Caco-2 (cell line): Measurements from ENCODE around the gene BAK1. TPM values are rescaled to one million over a fixed set of nuclear protein-coding genes. Genes with fewer than 3 reads are reported as not detected.
"Not testable (repeated sequence)": the region's sequence is repeated elsewhere in the genome, so short reads cannot be mapped to it uniquely, and the experiment has no call there.

Source experiments
- BruUV-seq: library from RNA; stranded (reverse); fragments of 400-500 nt; replicated peaks from 2 replicates; lab custom pipeline; 2021; lab: Mats Ljungman, UMichigan
- CTCF ChIA-PET: fragments of 300-600 bp; sonication (Branson Sonifier 250); formaldehyde crosslinking; loops from one replicate; lab custom pipeline; 2022; ENCODE audit warnings: antibody characterized with exemption; lab: Charles Lee
- POLR2A ChIA-PET: fragments of 300-600 bp; sonication (Branson Sonifier 250); formaldehyde crosslinking; loops from one replicate; lab custom pipeline; 2022; ENCODE audit warnings: antibody characterized with exemption; lab: Charles Lee
- DNase-seq, 2 experiments: peaks; one replicate each; pipeline versions ENCODE4 v3.0.0 to v3.0.0-alpha.2; 2020 to 2022
- H3K27me3 ChIP-seq: replicated peaks from 2 replicates; pipeline ENCODE4 v1.6.0; 2011; ENCODE audit warnings: low read length; ENCODE audit not compliant: control insufficient read depth, insufficient read depth
- H3K36me3 ChIP-seq: 2 replicates; pipeline ENCODE4 v1.5.1; 2011; ENCODE audit warnings: low read length; ENCODE audit not compliant: control insufficient read depth, insufficient read depth
- H3K4me1 ChIP-seq: fragments of 250-450 bp; sonication (Bioruptor Pico); 2 replicates; pipeline ENCODE4 v1.5.1; 2020; ENCODE audit warnings: mild to moderate bottlenecking
- H3K4me3 ChIP-seq: 2 replicates; pipeline ENCODE4 v1.5.1; 2011; ENCODE audit warnings: low read depth, mild to moderate bottlenecking, control low read depth, low read length
- H3K9me3 ChIP-seq: fragments of 250-450 bp; sonication (Bioruptor Pico); 2 replicates; pipeline ENCODE4 v1.5.1; 2020; ENCODE audit warnings: mild to moderate bottlenecking, moderate library complexity
- H3K27ac Mint-ChIP-seq: one replicate; pipeline ENCODE4 v1.8.0; 2022; ENCODE audit warnings: mixed read lengths; ENCODE audit not compliant: unreplicated experiment
- H3K27me3 Mint-ChIP-seq: one replicate; pipeline ENCODE4 v1.8.0; 2022; ENCODE audit warnings: mixed read lengths; ENCODE audit not compliant: insufficient read depth, unreplicated experiment
- H3K36me3 Mint-ChIP-seq: one replicate; pipeline ENCODE4 v1.8.0; 2022; ENCODE audit warnings: mild to moderate bottlenecking, mixed read lengths; ENCODE audit not compliant: insufficient read depth, unreplicated experiment
- H3K4me1 Mint-ChIP-seq: one replicate; pipeline ENCODE4 v1.8.0; 2022; ENCODE audit warnings: low read depth, mixed read lengths; ENCODE audit not compliant: unreplicated experiment
- H3K4me3 Mint-ChIP-seq: one replicate; pipeline ENCODE4 v1.8.0; 2022; ENCODE audit warnings: mild to moderate bottlenecking, moderate library complexity, mixed read lengths; ENCODE audit not compliant: unreplicated experiment
- H3K9me3 Mint-ChIP-seq: one replicate; pipeline ENCODE4 v1.8.0; 2022; ENCODE audit warnings: mixed read lengths; ENCODE audit not compliant: unreplicated experiment
- CTCF ChIP-seq, 2 experiments: fragments of 200-600 bp in 1 of 2; IDR thresholded peaks; 1 replicate in 1 of 2; 2 replicates in 1 of 2; pipeline versions ENCODE4 v1.5.1 to v1.8.0; 2011 to 2022; ENCODE audit warnings: antibody characterized with exemption in 1 of 2, control low read depth in 1 of 2, inconsistent platforms in 1 of 2, low read depth in 1 of 2, low read length in 1 of 2, mild to moderate bottlenecking in 1 of 2, moderate library complexity in 1 of 2; ENCODE audit not compliant: insufficient read depth in 1 of 2, severe bottlenecking in 1 of 2, unreplicated experiment in 1 of 2
- intact Hi-C: fragments of 100-400 bp; cut with micrococcal nuclease; formaldehyde crosslinking; loops from one replicate; pipeline ENCODE4 v1.10.0; 2022; ENCODE audit not compliant: unreplicated experiment
- total RNA-seq: library from RNA; stranded (reverse); gene quantifications from 2 replicates; pipeline ENCODE4 v1.2.3, GENCODE V29; 2022

Gene BAK1
- total RNA-seq, 1 experiment from 2014 or later = 29.4 TPM

DNA sequence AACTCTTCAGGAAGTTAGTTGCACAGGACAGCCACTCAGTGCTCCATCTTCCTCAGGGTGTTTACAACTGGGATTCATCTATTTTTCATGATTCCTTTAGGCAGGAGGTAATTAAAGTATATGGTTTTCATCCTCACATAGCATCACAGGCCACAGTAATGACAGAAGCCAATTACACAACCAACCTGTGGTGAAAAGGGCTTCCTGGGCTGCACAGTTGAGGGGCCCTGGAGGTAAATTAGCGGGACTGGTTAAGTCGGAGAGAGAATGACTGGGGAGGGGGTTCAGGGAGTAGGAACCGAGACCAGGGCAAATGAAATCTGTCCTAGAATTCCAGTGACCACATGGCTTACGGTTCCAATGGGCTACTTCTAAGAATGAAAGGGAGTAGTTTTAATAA lies 37.0 kb downstream of the BAK1 start:
- no peak overlapping the region for H3K4me3 Mint-ChIP-seq
- peak overlapping the region; percentile 31 for H3K27ac Mint-ChIP-seq
- peaks cover 22% of the 10 kb centered on the region for H3K4me1 ChIP-seq
- intact Hi-C loops = no loop called here
- no TSS peak for BruUV-seq
- TF ChIP-seq CTCF (IDR thresholded peaks at IDR 0.05; ENCODE audit: insufficient read depth in 1 of 2, low read depth in 1 of 2, low read length in 1 of 2, severe bottlenecking in 1 of 2, unreplicated experiment in 1 of 2) = no peak
- H3K27me3 Mint-ChIP-seq = no peaks in the 10 kb centered on the region
- no peak for DNase-seq
- peaks cover 6% of the 10 kb centered on the region for H3K4me1 Mint-ChIP-seq
- CTCF ChIA-PET = no interaction called here
- no peaks in the 10 kb centered on the region for H3K9me3 ChIP-seq
- POLR2A ChIA-PET = no interaction called here
- H3K9me3 Mint-ChIP-seq = no peaks in the 10 kb centered on the region
- no peak overlapping the region for H3K4me3 ChIP-seq
- no peaks in the 10 kb centered on the region for H3K27me3 ChIP-seq
- no peaks in the 10 kb centered on the region for H3K36me3 Mint-ChIP-seq
- H3K36me3 ChIP-seq = no peaks in the 10 kb centered on the region

- DNase-seq = no peak
Observed at GRCh38 chr6:33540768-33541167, 39.3 kb downstream of the BAK1 start.

GRCh38 chr6:33534702-33535101 lies 45.4 kb downstream of the BAK1 start:
- no peaks in the 10 kb centered on the region for H3K36me3 ChIP-seq
- H3K9me3 ChIP-seq = no peaks in the 10 kb centered on the region
- Mint-ChIP-seq H3K4me1 (no peaks in the 10 kb centered on the region), H3K36me3 (no peaks in the 10 kb centered on the region), H3K9me3 (no peaks in the 10 kb centered on the region), H3K4me3 (no peak overlapping the region), H3K27ac (no peak overlapping the region), H3K27me3 (no peaks in the 10 kb centered on the region)
- no peak for TF ChIP-seq CTCF (IDR thresholded peaks at IDR 0.05; ENCODE audit: insufficient read depth in 1 of 2, low read depth in 1 of 2, low read length in 1 of 2, severe bottlenecking in 1 of 2, unreplicated experiment in 1 of 2)
- intact Hi-C loops = no loop called here
- no peak overlapping the region for H3K4me3 ChIP-seq
- ChIA-PET CTCF (no interaction called here), POLR2A (no interaction called here)
- no peaks in the 10 kb centered on the region for H3K27me3 ChIP-seq
- H3K4me1 ChIP-seq = no peaks in the 10 kb centered on the region
- no TSS peak for BruUV-seq
- DNase-seq = no peak

More at GRCh38 chr6:33540768-33541167, 39.3 kb downstream of the BAK1 start:
- Mint-ChIP-seq H3K36me3 (no peaks in the 10 kb centered on the region), H3K27me3 (no peaks in the 10 kb centered on the region), H3K27ac (no peak overlapping the region), H3K4me3 (no peak overlapping the region), H3K4me1 (no peaks in the 10 kb centered on the region), H3K9me3 (no peaks in the 10 kb centered on the region)
- no peak for TF ChIP-seq CTCF (IDR thresholded peaks at IDR 0.05; ENCODE audit: insufficient read depth in 1 of 2, low read depth in 1 of 2, low read length in 1 of 2, severe bottlenecking in 1 of 2, unreplicated experiment in 1 of 2)
- no peak overlapping the region for H3K4me3 ChIP-seq
- BruUV-seq = no TSS peak
- CTCF ChIA-PET = no interaction called here
- POLR2A ChIA-PET = no interaction called here
- intact Hi-C loops = no loop called here
- H3K4me1 ChIP-seq = peaks cover 16% of the 10 kb centered on the region
- H3K9me3 ChIP-seq = no peaks in the 10 kb centered on the region
- no peaks in the 10 kb centered on the region for H3K36me3 ChIP-seq
- H3K27me3 ChIP-seq = no peaks in the 10 kb centered on the region

DNA sequence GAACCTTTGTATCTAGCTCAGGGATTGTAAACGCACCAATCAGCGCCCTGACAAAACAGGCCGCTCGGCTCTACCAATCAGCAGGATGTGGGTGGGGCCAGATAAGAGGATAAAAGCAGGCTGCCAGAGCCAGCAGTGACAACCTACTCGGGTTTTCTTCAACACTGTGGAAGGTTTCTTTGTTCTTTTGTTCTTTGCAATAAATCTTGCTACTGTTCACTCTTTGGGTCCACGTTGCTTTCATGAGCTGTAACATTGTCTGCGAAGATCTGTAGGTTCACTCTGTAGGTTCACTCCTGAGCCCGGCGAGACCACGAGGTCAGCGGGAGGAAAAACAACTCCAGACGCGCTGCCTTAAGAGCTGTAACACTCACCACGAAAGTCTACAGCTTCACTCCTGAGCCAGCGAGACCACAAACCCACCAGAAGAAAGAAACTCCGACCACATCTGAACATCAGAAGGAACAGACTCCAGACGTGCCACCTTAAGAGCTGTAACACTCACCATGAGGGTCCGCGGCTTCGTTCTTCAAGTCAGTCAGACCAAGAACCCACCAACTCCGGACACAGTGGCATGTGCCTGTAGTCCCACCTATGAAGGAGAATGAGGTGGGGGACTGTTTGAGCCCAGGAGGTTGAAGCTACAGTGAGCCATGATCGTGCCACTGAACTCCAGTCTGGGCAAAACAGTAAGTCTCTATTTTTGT lies 46.8 kb downstream of the BAK1 start:
- H3K36me3 ChIP-seq, CTCF ChIA-PET, H3K27ac Mint-ChIP-seq, POLR2A ChIA-PET, H3K4me1 ChIP-seq, H3K9me3 Mint-ChIP-seq, H3K4me3 Mint-ChIP-seq, H3K27me3 ChIP-seq, H3K9me3 ChIP-seq, H3K36me3 Mint-ChIP-seq, intact Hi-C loops, H3K27me3 Mint-ChIP-seq, H3K4me1 Mint-ChIP-seq, BruUV-seq, DNase-seq, H3K4me3 ChIP-seq: not testable (repeated sequence)

GRCh38 chr6:33532431-33532830 lies 47.6 kb downstream of the BAK1 start:
- H3K4me1 Mint-ChIP-seq, H3K4me1 ChIP-seq, H3K27me3 ChIP-seq, H3K27me3 Mint-ChIP-seq, DNase-seq, H3K9me3 ChIP-seq, H3K9me3 Mint-ChIP-seq, BruUV-seq, H3K36me3 ChIP-seq, H3K27ac Mint-ChIP-seq, intact Hi-C loops, H3K4me3 ChIP-seq, H3K36me3 Mint-ChIP-seq, H3K4me3 Mint-ChIP-seq: not testable (repeated sequence)
- ChIA-PET CTCF (interaction anchor here (0.6 kb wide), 1 partner anchor 247 kb away, joined by 3 read pairs; no protein-coding TSS in a partner anchor), POLR2A (interaction anchor here (0.6 kb wide), 1 partner anchor 119 kb away, joined by 3 read pairs; no protein-coding TSS in a partner anchor)
